Breast epithelium (tissue), 3 donors: Measurements from ENCODE around the gene IL17C.

Experiments used
- CTCF ChIP-seq, 3 donors: fragments of 450-650 bp; IDR thresholded peaks; one replicate each; pipeline ENCODE4 v1.5.1; 2016 to 2017; ENCODE audit warnings: antibody characterized with exemption in 3 of 3, mild to moderate bottlenecking in 3 of 3, moderate library complexity in 3 of 3
- POLR2A ChIP-seq: fragments of 450-650 bp; IDR thresholded peaks from one replicate; pipeline ENCODE4 v1.6.1; 2016; ENCODE audit warnings: antibody characterized with exemption, mild to moderate bottlenecking, moderate library complexity
- POLR2AphosphoS5 ChIP-seq, 3 donors: sonication (generic); formaldehyde crosslinking; IDR thresholded peaks; one replicate each; pipeline ENCODE4 v1.6.1; 2017; ENCODE audit warnings: antibody characterized with exemption in 3 of 3

- TF ChIP-seq POLR2A (no peak), CTCF (IDR thresholded peaks at IDR 0.05) (no peak), POLR2AphosphoS5 (IDR thresholded peaks at IDR 0.05) (no peak)
These were observed 44.9 kb upstream of the IL17C start for GRCh38 chr16:88593489-88593888.
